Bronchial smooth muscle cell (primary cell): ENCODE results near the gene ZFP57. TPM values are rescaled to one million over a fixed set of nuclear protein-coding genes. Genes with fewer than 3 reads are reported as not detected.

Experiments
- total RNA-seq: library from RNA; depleted of rRNA; stranded (reverse); fragments of >200 nt; gene quantifications from 2 replicates; pipeline ENCODE4 v1.2.1, GENCODE V29; 2014

The ZFP57 gene
- total RNA-seq: 2.8 TPM in 1 of 2 replicates, not detected in the other

GRCh38 chr6:29680904-29681303 is at the start of gene ZFP57:
ZFP57 (minus strand) TSS chr6:29681152; CDS start chr6:29677003, 4,149 bp downstream.

GRCh38 chr6:29723262-29723665 is 42.3 kb upstream of the ZFP57 start, which contains the start of gene HLA-F:
HLA-F (plus strand) TSS chr6:29723434; CDS start chr6:29723464, 30 bp downstream.

GRCh38 chr6:29656798-29657197 is 24.2 kb downstream of the ZFP57 start, which contains the start of gene MOG:
MOG (plus strand) TSS chr6:29657092; CDS start chr6:29657210, 118 bp downstream.

DNA sequence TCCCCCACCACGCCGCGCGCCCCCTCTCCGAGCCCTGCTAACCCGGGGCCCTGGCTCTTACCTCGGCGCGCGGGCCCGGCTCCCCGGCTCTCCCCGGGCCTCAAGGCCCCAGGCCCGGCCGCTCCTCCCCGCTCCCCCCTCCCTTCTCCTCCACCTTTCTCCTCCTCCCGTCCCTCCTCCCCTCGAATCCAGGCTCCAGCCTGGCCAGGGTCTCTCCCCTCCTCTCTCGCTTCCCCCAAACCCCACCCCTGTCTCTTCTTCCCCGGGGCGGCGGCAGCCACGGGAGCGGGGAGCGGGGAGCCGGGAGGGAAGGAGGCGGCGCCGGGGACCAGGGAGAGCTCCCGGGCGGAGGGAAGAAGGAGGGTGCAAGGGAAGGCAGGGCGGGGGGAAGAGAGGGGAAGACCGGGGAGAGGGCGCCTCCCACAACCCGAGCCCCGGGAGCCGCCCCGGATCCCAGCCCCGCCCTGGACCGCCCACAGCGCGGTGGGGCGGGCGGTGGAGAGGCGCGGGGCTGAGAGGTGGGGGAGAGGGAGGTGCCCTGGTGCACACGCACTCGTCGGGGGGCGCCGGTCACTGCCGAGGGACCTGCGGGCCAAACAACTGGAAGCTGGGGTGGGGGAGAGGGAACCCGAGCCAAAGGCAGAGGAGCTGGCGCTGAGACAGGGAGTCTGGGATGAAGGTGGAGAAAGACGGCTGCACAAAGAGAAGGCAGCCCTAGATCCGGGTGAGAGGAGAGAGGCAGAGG is 48.0 kb downstream of the ZFP57 start, which contains the start of gene GABBR1:
TSS of gene GABBR1 (minus strand) at position 395 of the 745 bp plus-strand sequence. CDS start 798 bp downstream, outside the sequence.

Other genes starting within 250 kb of the ZFP57 start
- not detected in 2 replicates for gene OR10C1, start 241.8 kb downstream of the ZFP57 start, total RNA-seq
- not detected in 2 replicates for gene OR11A1, start 224.1 kb downstream of the ZFP57 start, total RNA-seq
- not detected in 2 replicates for gene OR2H1, start 224.0 kb downstream of the ZFP57 start, total RNA-seq
- not detected in 2 replicates for gene MAS1L, start 193.2 kb downstream of the ZFP57 start, total RNA-seq
- gene UBD, start 121.4 kb downstream of the ZFP57 start, total RNA-seq: 0.09 and 0.16 TPM in 2 replicates
- not detected in 2 replicates for gene OR2H2, start 96.0 kb downstream of the ZFP57 start, total RNA-seq
- 13.6 and 18.8 TPM in 2 replicates for gene GABBR1, start 48.0 kb downstream of the ZFP57 start, total RNA-seq
- not detected in 2 replicates for gene MOG, start 24.1 kb downstream of the ZFP57 start, total RNA-seq
- 2.4 and 3.9 TPM in 2 replicates for gene HLA-F, start 42.3 kb upstream of the ZFP57 start, total RNA-seq
- gene HLA-G, start 146.7 kb upstream of the ZFP57 start, total RNA-seq: 0.16 and 0.17 TPM in 2 replicates